Measurements from ENCODE around the gene IRX4.

GRCh38 chr5:1893754-1894153, 11.0 kb upstream of the IRX4 start:
- TF ChIP-seq, protein P1, sequence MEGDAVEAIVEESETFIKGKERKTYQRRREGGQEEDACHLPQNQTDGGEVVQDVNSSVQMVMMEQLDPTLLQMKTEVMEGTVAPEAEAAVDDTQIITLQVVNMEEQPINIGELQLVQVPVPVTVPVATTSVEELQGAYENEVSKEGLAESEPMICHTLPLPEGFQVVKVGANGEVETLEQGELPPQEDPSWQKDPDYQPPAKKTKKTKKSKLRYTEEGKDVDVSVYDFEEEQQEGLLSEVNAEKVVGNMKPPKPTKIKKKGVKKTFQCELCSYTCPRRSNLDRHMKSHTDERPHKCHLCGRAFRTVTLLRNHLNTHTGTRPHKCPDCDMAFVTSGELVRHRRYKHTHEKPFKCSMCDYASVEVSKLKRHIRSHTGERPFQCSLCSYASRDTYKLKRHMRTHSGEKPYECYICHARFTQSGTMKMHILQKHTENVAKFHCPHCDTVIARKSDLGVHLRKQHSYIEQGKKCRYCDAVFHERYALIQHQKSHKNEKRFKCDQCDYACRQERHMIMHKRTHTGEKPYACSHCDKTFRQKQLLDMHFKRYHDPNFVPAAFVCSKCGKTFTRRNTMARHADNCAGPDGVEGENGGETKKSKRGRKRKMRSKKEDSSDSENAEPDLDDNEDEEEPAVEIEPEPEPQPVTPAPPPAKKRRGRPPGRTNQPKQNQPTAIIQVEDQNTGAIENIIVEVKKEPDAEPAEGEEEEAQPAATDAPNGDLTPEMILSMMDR (IDR thresholded peaks at IDR 0.05), result no peak
- TF ChIP-seq POLR2A (IDR thresholded peaks at IDR 0.05), result no peak
